ENCODE results near the gene TBC1D10B.

TBC1D10B gene

GRCh38 chr16:30395992-30396585 is 25.8 kb upstream of the TBC1D10B start (continued):
- TF ChIP-seq KLF10 (tag by site-specific recombination; IDR thresholded peaks at IDR 0.05) (no peak), MEIS1 (CRISPR knock-in tag; IDR thresholded peaks at IDR 0.05; ENCODE audit: borderline replicate concordance) (no peak), BCL6B (tag by site-specific recombination; IDR thresholded peaks at IDR 0.05) (no peak), ZNF580 (tag by site-specific recombination; IDR thresholded peaks at IDR 0.05) (no peak), ZNF311 (tag by site-specific recombination; IDR thresholded peaks at IDR 0.05; ENCODE audit: borderline replicate concordance) (no peak), KLF1 (tag by site-specific recombination; IDR thresholded peaks at IDR 0.05) (no peak), SP7 (tag by site-specific recombination; IDR thresholded peaks at IDR 0.05) (peak; percentile 44; the same call in 1 of the 2 replicates), ZNF274 (IDR thresholded peaks at IDR 0.05; ENCODE audit: low read length) (no peak), ZNF274 (tag by site-specific recombination; IDR thresholded peaks at IDR 0.05; ENCODE audit: borderline replicate concordance) (no peak), PRDM4 (tag by site-specific recombination; IDR thresholded peaks at IDR 0.05) (no peak), ZNF549 (tag by site-specific recombination; IDR thresholded peaks at IDR 0.05) (no peak), PBX3 (CRISPR knock-in tag; IDR thresholded peaks at IDR 0.05) (no peak), ZNF610 (tag by site-specific recombination; IDR thresholded peaks at IDR 0.05; ENCODE audit: borderline replicate concordance) (no peak), ZNF768 (tag by site-specific recombination; IDR thresholded peaks at IDR 0.05) (no peak), ZNF791 (tag by site-specific recombination; IDR thresholded peaks at IDR 0.05) (no peak), ZSCAN18 (tag by site-specific recombination; IDR thresholded peaks at IDR 0.05) (no peak), REPIN1 (tag by site-specific recombination; IDR thresholded peaks at IDR 0.05; ENCODE audit: low read depth) (no peak), ZFP69B (tag by site-specific recombination; IDR thresholded peaks at IDR 0.05) (peak; percentile 48; the same call in 1 of the 2 replicates), ZNF518A (tag by site-specific recombination; conservative IDR thresholded peaks at IDR 0.05; ENCODE audit: low read depth) (no peak), ZNF423 (tag by site-specific recombination; IDR thresholded peaks at IDR 0.05) (no peak), MYNN (tag by site-specific recombination; IDR thresholded peaks at IDR 0.05; ENCODE audit: borderline replicate concordance) (0 out of 2 replicates have a peak, but pooled peaks have one; percentile 53), GLI2 (tag by site-specific recombination; IDR thresholded peaks at IDR 0.05; ENCODE audit: borderline replicate concordance, low read depth) (no peak), ZNF16 (tag by site-specific recombination; IDR thresholded peaks at IDR 0.05; ENCODE audit: low read depth) (no peak), ZNF596 (tag by site-specific recombination; IDR thresholded peaks at IDR 0.05) (no peak), ZNF837 (tag by site-specific recombination; IDR thresholded peaks at IDR 0.05) (no peak), ZNF658 (tag by site-specific recombination; IDR thresholded peaks at IDR 0.05) (no peak), ZNF843 (tag by site-specific recombination; IDR thresholded peaks at IDR 0.05) (no peak; the same call in 1 of the 2 replicates), ZNF394 (tag by site-specific recombination; IDR thresholded peaks at IDR 0.05; ENCODE audit: borderline replicate concordance) (0 out of 2 replicates have a peak, but pooled peaks have one; percentile 55), ZNF76 (tag by site-specific recombination; IDR thresholded peaks at IDR 0.05; ENCODE audit: borderline replicate concordance, low read depth) (peak; percentile 80)
